GM18907 (cell line): ENCODE measurements around the gene ZSWIM8.

Experiments
- ATAC-seq: cut with Tn5 transposase; IDR thresholded peaks from one replicate; pipeline ENCODE4 v1.9.1; 2021; ENCODE audit warnings: mild to moderate bottlenecking, moderate library complexity; ENCODE audit not compliant: unreplicated experiment

ZSWIM8 gene

DNA sequence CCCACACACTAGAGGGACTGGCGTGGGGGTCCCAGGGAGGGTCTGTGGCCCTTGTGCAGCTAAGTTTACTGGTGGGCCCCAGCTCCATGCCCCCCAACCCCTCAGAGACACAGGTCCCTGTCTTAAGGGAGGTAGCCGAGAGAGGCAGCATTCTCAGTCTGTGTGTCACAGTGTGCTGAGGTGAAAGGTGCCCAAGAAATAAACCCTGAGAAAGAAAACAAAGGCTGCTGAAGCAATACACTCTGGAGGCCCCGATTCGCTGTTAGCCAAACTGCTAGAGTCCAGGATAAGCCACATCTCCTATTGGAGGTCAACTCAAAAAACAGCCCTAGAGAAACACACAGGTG lies 54.6 kb downstream of the ZSWIM8 start:
- no peak for ATAC-seq

DNA sequence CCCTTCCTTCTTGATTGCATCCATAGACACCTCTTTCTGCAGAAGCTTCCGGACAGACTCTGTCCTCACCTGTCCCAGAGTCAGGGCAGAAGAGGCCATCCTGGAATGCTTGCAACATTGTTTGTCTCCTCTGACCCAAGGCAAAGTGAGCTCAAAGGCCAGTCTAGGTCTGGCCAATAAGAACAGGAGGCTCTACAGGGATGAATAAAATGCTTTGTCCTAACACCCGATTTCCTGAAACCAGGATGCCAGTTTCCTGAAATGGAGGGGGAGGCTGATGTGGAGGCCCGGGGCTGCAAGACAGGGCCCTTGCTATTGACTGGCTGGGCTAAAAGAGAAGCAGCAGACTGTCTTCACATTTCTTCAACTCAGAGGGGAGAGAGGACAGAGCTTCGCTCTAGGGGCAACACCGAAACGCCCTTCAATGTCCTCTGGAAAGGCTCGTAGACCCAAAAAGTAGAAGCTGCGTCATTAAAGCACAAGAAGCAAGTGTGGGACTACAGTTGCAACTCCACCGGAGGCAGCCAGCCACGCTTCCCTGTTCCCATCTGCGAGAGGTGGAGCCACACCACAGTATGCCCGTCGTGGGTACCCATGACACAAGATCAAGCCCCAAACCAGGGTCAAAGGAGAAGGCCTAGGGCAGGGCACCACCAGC lies 55.1 kb downstream of the ZSWIM8 start:
- no peak for ATAC-seq

DNA sequence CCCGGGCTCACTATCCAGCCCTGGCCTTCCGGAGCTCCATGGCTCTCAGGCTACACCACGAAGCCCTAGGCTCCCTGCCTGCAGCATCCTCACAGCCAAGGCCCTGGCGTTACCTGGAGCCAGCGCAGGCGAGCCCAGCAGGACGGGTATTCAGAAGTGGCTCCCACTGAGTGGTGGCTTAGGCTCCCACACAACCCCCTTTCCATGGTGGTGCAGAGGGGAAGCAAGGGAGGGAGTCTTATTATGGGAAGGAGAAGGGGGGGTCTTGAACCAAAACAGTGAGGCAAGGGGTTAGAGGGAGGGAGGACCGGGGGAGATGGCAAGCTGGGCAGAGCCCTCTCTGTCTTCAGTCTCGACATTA lies 55.6 kb downstream of the ZSWIM8 start:
- ATAC-seq, result no peak

DNA sequence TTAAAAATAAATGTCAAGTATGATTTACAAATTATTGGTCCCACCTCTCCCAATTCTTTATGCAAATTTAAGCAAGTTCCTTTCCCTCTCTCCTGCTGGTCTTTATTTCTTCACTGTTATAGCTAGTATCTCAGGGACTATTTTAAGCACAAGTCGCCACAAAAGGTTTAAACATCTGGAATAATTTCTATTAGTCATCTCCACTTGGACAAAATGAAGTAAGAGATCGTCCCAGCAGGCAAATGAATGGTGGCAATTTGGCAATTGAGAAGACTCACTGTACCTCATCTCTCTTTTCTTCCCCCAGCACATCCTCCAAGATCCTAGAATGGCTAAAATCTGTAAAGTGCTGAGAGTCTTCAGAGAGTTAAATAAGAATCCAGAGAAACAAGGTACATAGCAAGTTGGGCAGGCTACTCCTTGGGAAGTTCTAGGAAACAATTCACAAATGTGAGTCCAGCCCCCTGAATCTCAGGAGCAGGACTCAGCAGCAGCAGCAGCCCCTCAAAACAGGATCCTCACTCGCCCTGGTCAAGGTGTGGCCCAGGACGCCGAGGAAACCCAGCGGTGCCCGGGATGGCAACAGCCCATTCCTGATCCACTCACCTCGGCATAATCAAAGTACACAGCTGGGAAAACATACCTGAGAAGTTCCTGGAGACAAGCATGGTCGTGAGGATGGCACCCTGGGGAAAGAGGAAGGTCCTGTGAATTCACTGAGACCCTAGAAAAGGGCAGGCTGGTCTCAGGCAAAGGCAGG lies 56.3 kb downstream of the ZSWIM8 start:
- ATAC-seq, result no peak

DNA sequence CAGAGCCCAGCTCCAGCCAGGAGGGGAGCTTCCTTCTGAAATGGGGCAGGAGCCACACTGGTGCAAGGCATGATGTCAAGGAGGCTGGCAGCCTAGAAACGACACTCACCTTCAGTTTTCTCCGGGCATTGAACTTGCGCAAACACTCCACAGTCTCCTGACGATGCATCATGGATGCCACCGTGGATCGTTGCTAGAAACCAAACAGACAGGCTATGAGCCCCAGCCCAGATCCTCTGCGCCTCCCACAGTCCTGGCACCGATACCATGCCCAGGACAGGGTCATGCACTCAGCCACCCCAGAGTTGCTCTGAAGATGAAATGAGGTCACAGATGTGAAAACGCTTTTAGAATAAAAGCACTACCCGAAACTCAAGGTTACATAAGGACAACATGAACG lies 56.9 kb downstream of the ZSWIM8 start:
- ATAC-seq, result no peak

- ATAC-seq, result no peak
Observed at GRCh38 chr10:73843261-73843660, 57.9 kb downstream of the ZSWIM8 start.

DNA sequence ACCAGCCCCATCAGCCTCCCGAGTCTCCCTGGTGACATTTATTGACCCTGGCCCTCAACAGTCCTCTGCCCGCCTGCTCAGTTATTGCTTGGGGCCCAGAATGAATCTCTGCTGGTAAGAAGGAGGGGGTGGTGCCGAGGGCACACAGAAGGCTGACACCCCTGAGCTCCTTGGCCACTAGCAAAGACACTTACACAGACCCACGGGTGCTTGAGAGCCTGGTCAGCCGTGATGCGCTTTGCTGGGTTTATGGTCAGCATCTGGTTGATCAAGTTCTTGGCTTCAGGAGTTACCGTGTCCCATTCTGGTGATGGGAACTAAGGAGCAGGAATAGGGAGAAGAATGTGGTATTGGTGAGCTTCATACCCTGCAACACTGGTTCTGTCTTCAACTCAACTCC lies 61.6 kb downstream of the ZSWIM8 start:
- ATAC-seq, result no peak

GRCh38 chr10:73848821-73849489 lies 63.5 kb downstream of the ZSWIM8 start:
- peak; percentile 85 for ATAC-seq

GRCh38 chr10:73850211-73850610 lies 64.8 kb downstream of the ZSWIM8 start:
- no peak for ATAC-seq

GRCh38 chr10:73850863-73851461 lies 65.6 kb downstream of the ZSWIM8 start:
- no peak for ATAC-seq
